Cardiac fibroblast (primary cell): ENCODE results near the gene OBSCN.

Experiments used
- DNase-seq, 2 donors: peaks; one replicate each; pipeline versions ENCODE4 v3.0.0 to v3.0.0-alpha.2; 2010; ENCODE audit warnings: low read depth in 2 of 2
- H3K4me3 ChIP-seq, 2 donors: replicated peaks in 1 of 2; 1 replicate in 1 of 2; 2 replicates in 1 of 2; pipeline ENCODE4 v1.5.1; 2011; ENCODE audit warnings: low read depth in 2 of 2, low read length in 2 of 2, mild to moderate bottlenecking in 2 of 2, moderate library complexity in 1 of 2
- CTCF ChIP-seq: IDR thresholded peaks from one replicate; pipeline ENCODE4 v1.5.1; 2011; ENCODE audit warnings: low read depth, mild to moderate bottlenecking, low read length, inconsistent platforms

Gene OBSCN

GRCh38 chr1:228407106-228408040 lies 199.5 kb downstream of the OBSCN start:
- TF ChIP-seq CTCF: no peak
- H3K4me3 ChIP-seq: peak overlapping the region; percentile 92 to 93
- DNase-seq: no peak

GRCh38 chr1:228408041-228408868 lies 200.4 kb downstream of the OBSCN start:
- no peak for TF ChIP-seq CTCF
- DNase-seq: no peak
- peak overlapping the region; percentile 92 to 93 for H3K4me3 ChIP-seq

GRCh38 chr1:228408869-228409805 lies 201.3 kb downstream of the OBSCN start:
- no peak for TF ChIP-seq CTCF
- DNase-seq: no peak
- no peak overlapping the region for H3K4me3 ChIP-seq

- TF ChIP-seq CTCF: no peak
- peak; percentile 57 to 61 for DNase-seq
- H3K4me3 ChIP-seq: no peak overlapping the region
These were observed 202.2 kb downstream of the OBSCN start for GRCh38 chr1:228410015-228410414.

GRCh38 chr1:228410671-228411070 lies 202.8 kb downstream of the OBSCN start:
- no peak for DNase-seq
- no peak overlapping the region for H3K4me3 ChIP-seq
- no peak for TF ChIP-seq CTCF

- H3K4me3 ChIP-seq: no peak overlapping the region
- DNase-seq: no peak
- no peak for TF ChIP-seq CTCF
These were observed 203.3 kb downstream of the OBSCN start for GRCh38 chr1:228411121-228411520.
